ENCODE data around the gene KRTAP10-9.

GRCh38 chr21:44626262-44626661 is 631 bp upstream of the KRTAP10-9 start:
- TF ChIP-seq, protein P1, sequence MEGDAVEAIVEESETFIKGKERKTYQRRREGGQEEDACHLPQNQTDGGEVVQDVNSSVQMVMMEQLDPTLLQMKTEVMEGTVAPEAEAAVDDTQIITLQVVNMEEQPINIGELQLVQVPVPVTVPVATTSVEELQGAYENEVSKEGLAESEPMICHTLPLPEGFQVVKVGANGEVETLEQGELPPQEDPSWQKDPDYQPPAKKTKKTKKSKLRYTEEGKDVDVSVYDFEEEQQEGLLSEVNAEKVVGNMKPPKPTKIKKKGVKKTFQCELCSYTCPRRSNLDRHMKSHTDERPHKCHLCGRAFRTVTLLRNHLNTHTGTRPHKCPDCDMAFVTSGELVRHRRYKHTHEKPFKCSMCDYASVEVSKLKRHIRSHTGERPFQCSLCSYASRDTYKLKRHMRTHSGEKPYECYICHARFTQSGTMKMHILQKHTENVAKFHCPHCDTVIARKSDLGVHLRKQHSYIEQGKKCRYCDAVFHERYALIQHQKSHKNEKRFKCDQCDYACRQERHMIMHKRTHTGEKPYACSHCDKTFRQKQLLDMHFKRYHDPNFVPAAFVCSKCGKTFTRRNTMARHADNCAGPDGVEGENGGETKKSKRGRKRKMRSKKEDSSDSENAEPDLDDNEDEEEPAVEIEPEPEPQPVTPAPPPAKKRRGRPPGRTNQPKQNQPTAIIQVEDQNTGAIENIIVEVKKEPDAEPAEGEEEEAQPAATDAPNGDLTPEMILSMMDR (optimal IDR thresholded peaks at IDR 0.05 in 1 of 3, IDR thresholded peaks at IDR 0.05 in 1 of 3, conservative IDR thresholded peaks at IDR 0.05 in 1 of 3; ENCODE audit: extremely low read depth in 1 of 3, insufficient read depth in 2 of 3, low read length in 3 of 3) = no peak
- no peak for TF ChIP-seq EZH2 (IDR thresholded peaks at IDR 0.05; ENCODE audit: low read length)
